ENCODE measurements around the gene LRMDA.

The LRMDA gene

DNA sequence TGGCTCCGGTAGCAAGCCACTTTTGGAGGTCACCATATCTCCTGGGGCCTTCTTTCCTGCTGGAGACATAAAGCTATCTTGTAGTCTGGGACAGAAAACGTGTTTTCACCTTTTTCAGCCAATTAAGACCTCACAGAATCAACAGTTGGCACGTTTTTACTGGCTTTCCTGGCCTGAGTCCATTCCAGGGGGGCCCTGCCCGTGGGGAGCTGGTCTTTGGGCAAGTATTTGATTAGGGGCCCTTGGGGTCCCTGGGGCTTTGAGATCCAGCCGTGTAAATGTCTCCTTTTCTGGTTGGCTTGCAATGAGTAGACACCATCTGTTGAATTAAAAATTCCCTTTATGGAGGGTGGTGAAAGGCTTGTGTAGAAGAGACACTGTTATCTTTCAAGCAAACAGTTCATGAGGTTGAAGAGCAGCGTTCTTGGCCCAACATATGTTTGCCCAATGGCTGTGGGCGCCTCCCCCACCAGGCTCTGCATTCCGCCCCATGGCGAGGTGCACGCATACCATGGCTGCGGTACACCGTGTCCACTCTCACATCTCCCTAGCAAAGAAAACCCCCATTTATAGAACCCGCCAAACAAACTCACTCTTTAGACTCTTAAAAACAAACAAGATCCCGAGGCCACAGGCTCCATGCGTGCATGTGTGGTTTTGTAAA lies 593.2 kb downstream of the LRMDA start:
- H3K4ac ChIP-seq (ENCODE audit: low read depth in 1 of 2, low read length in 2 of 2) = no peak overlapping the region
- no peaks in the 10 kb centered on the region for H3K36me3 ChIP-seq (ENCODE audit: control insufficient read depth in 1 of 2, insufficient read depth in 2 of 2, low read depth in 1 of 2, low read length in 2 of 2)
- H2BK120ac ChIP-seq (ENCODE audit: low read depth, low read length) = no peak overlapping the region
- no peak overlapping the region for H3K14ac ChIP-seq (ENCODE audit: low read length in 2 of 2)
- H3K23ac ChIP-seq (ENCODE audit: low read length in 2 of 2) = no peak overlapping the region
- H3K9me3 ChIP-seq (ENCODE audit: control insufficient read depth, low read length) = no peaks in the 10 kb centered on the region
- H3K9ac ChIP-seq (ENCODE audit: low read length) = no peak overlapping the region
- H2BK15ac ChIP-seq (ENCODE audit: low read depth, poor library complexity, severe bottlenecking) = no peak overlapping the region
- no peak for DNase-seq
- H2BK12ac ChIP-seq (ENCODE audit: low read length in 2 of 2) = no peak overlapping the region
- no peak overlapping the region for H3K27ac ChIP-seq (ENCODE audit: low read length, poor library complexity, severe bottlenecking)
- no peak overlapping the region for H3K18ac ChIP-seq (ENCODE audit: low read depth in 1 of 2, low read length in 2 of 2)
- no peak overlapping the region for H2BK5ac ChIP-seq (ENCODE audit: low read depth, low read length, poor library complexity, severe bottlenecking)
- H3K4me2 ChIP-seq (ENCODE audit: low read length, poor library complexity, severe bottlenecking) = no peak overlapping the region
- H3K4me3 ChIP-seq (ENCODE audit: insufficient read depth in 1 of 2, low read depth in 1 of 2, low read length in 2 of 2) = no peak overlapping the region
- peaks cover 0 to 30% of the 10 kb centered on the region in 2 experiments for H3K27me3 ChIP-seq (ENCODE audit: control insufficient read depth in 1 of 2, insufficient read depth in 1 of 2, low read length in 2 of 2)
- H4K8ac ChIP-seq (ENCODE audit: low read length) = no peak overlapping the region
- H4K91ac ChIP-seq (ENCODE audit: low read length) = no peak overlapping the region
- no peak overlapping the region for H2AFZ ChIP-seq (ENCODE audit: low read depth, low read length)
- no peaks in the 10 kb centered on the region for H3K4me1 ChIP-seq (ENCODE audit: control insufficient read depth, insufficient read depth, low read depth, low read length)
- H2AK5ac ChIP-seq (ENCODE audit: low read length, severe bottlenecking) = no peak overlapping the region
- WGBS = 83% methylated on average over 15 of the region's 15 CpGs
- H3K79me1 ChIP-seq (replicated peaks; ENCODE audit: low read length, poor library complexity, severe bottlenecking) = no peaks in the 10 kb centered on the region

DNA sequence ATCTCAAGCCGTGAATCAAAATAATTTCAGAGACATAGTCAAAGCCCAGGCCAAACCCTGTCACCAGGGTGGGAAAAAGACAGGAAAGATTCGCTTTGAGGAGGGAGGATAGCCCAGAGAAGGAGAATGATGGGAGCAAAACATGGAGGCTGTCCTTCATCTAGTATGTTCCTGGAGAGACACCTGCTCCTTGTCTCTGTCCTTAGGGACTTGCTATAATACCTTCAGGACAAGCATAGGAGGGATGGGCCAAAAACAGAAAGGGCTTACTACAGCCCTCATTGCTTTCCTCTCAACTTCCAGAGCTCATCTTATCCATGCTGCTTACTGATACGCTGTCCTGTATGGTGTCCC lies 593.7 kb downstream of the LRMDA start:
- no peaks in the 10 kb centered on the region for H3K79me1 ChIP-seq (replicated peaks; ENCODE audit: low read length, poor library complexity, severe bottlenecking)
- no peak overlapping the region for H4K91ac ChIP-seq (ENCODE audit: low read length)
- H3K14ac ChIP-seq (ENCODE audit: low read length in 2 of 2) = no peak overlapping the region
- no peaks in the 10 kb centered on the region for H3K9me3 ChIP-seq (ENCODE audit: control insufficient read depth, low read length)
- no peak overlapping the region for H4K8ac ChIP-seq (ENCODE audit: low read length)
- no peak overlapping the region for H3K27ac ChIP-seq (ENCODE audit: low read length, poor library complexity, severe bottlenecking)
- no peaks in the 10 kb centered on the region for H3K36me3 ChIP-seq (ENCODE audit: control insufficient read depth in 1 of 2, insufficient read depth in 2 of 2, low read depth in 1 of 2, low read length in 2 of 2)
- no peak overlapping the region for H3K4me3 ChIP-seq (ENCODE audit: insufficient read depth in 1 of 2, low read depth in 1 of 2, low read length in 2 of 2)
- H3K27me3 ChIP-seq (ENCODE audit: control insufficient read depth in 1 of 2, insufficient read depth in 1 of 2, low read length in 2 of 2) = peaks cover 0 to 27% of the 10 kb centered on the region in 2 experiments
- no peak overlapping the region for H2AFZ ChIP-seq (ENCODE audit: low read depth, low read length)
- no peak overlapping the region for H2BK15ac ChIP-seq (ENCODE audit: low read depth, poor library complexity, severe bottlenecking)
- no peak overlapping the region for H2BK120ac ChIP-seq (ENCODE audit: low read depth, low read length)
- no peak overlapping the region for H3K23ac ChIP-seq (ENCODE audit: low read length in 2 of 2)
- DNase-seq = no peak
- no peak overlapping the region for H3K4ac ChIP-seq (ENCODE audit: low read depth in 1 of 2, low read length in 2 of 2)
- H3K18ac ChIP-seq (ENCODE audit: low read depth in 1 of 2, low read length in 2 of 2) = no peak overlapping the region
- no peak overlapping the region for H2AK5ac ChIP-seq (ENCODE audit: low read length, severe bottlenecking)
- H2BK5ac ChIP-seq (ENCODE audit: low read depth, low read length, poor library complexity, severe bottlenecking) = no peak overlapping the region
- WGBS = 92% methylated on average over 3 of the region's 3 CpGs
- no peak overlapping the region for H2BK12ac ChIP-seq (ENCODE audit: low read length in 2 of 2)
- no peak overlapping the region for H3K9ac ChIP-seq (ENCODE audit: low read length)
- no peak overlapping the region for H3K4me2 ChIP-seq (ENCODE audit: low read length, poor library complexity, severe bottlenecking)
- no peaks in the 10 kb centered on the region for H3K4me1 ChIP-seq (ENCODE audit: control insufficient read depth, insufficient read depth, low read depth, low read length)

DNA sequence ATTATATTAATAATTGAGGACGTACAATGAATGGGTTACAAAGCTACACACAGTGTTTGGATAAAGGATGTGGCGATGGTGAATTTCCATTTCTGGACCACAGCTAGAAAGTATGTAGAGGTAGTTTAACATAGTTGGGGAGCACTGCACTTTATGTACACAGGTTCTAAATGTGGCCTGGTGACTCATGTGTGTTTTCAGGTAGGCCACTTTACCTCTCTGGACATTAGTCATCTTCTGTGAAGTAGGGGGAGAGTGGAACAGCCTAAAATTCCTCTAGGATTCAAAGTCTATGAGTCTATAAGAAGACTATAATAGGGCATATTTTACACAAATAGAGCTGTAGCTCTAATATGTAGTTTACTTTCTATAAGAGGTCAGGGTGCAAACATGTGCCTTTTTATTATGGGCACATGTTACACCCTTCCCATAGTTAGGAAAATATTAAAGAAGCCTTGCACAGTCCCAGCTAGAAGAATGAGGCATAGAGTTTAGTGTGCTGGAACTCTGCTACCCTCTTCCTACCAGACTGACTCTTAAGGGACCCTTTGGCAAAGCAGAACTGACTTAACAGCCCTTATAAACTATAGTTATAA lies 594.9 kb downstream of the LRMDA start:
- Histone ChIP-seq H3K14ac (ENCODE audit: low read length in 2 of 2) (no peak overlapping the region), H2AFZ (ENCODE audit: low read depth, low read length) (no peak overlapping the region), H2AK5ac (ENCODE audit: low read length, severe bottlenecking) (no peak overlapping the region), H4K91ac (ENCODE audit: low read length) (no peak overlapping the region), H3K36me3 (ENCODE audit: control insufficient read depth in 1 of 2, insufficient read depth in 2 of 2, low read depth in 1 of 2, low read length in 2 of 2) (no peaks in the 10 kb centered on the region), H3K4me3 (ENCODE audit: insufficient read depth in 1 of 2, low read depth in 1 of 2, low read length in 2 of 2) (no peak overlapping the region), H3K27me3 (ENCODE audit: control insufficient read depth in 1 of 2, insufficient read depth in 1 of 2, low read length in 2 of 2) (peaks cover 0 to 29% of the 10 kb centered on the region in 2 experiments), H2BK12ac (ENCODE audit: low read length in 2 of 2) (no peak overlapping the region), H3K4me2 (ENCODE audit: low read length, poor library complexity, severe bottlenecking) (no peak overlapping the region), H3K9ac (ENCODE audit: low read length) (no peak overlapping the region), H3K27ac (ENCODE audit: low read length, poor library complexity, severe bottlenecking) (no peak overlapping the region), H2BK120ac (ENCODE audit: low read depth, low read length) (no peak overlapping the region), H3K18ac (ENCODE audit: low read depth in 1 of 2, low read length in 2 of 2) (no peak overlapping the region), H3K23ac (ENCODE audit: low read length in 2 of 2) (no peak overlapping the region), H4K8ac (ENCODE audit: low read length) (no peak overlapping the region), H2BK5ac (ENCODE audit: low read depth, low read length, poor library complexity, severe bottlenecking) (no peak overlapping the region), H2BK15ac (ENCODE audit: low read depth, poor library complexity, severe bottlenecking) (no peak overlapping the region), H3K79me1 (replicated peaks; ENCODE audit: low read length, poor library complexity, severe bottlenecking) (no peaks in the 10 kb centered on the region), H3K9me3 (ENCODE audit: control insufficient read depth, low read length) (no peaks in the 10 kb centered on the region), H3K4me1 (ENCODE audit: control insufficient read depth, insufficient read depth, low read depth, low read length) (no peaks in the 10 kb centered on the region), H3K4ac (ENCODE audit: low read depth in 1 of 2, low read length in 2 of 2) (no peak overlapping the region)
- 95% methylated on average over 2 of the region's 2 CpGs for WGBS
- no peak for DNase-seq

DNA sequence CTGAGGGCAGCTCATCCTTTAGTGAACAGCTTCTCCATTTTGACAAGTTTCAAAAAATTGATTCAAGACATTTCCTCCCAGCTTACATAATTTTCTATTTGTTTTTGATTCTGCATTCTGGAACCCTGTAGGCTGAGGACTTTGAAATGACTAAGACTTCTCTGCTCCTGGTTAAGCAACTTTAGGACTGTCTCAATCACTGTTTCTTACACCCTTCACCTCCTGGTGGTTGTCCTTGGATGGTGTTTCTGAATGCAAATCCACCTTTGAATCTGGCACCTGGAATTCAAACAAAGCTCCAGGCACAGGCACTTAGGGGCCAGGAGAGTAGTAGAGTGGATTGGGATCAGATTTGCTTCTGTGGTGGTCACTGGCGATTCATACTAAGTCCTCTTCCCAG lies 595.5 kb downstream of the LRMDA start:
- no peak overlapping the region for H3K27ac ChIP-seq (ENCODE audit: low read length, poor library complexity, severe bottlenecking)
- no peak overlapping the region for H3K23ac ChIP-seq (ENCODE audit: low read length in 2 of 2)
- H3K4me3 ChIP-seq (ENCODE audit: insufficient read depth in 1 of 2, low read depth in 1 of 2, low read length in 2 of 2) = no peak overlapping the region
- no peaks in the 10 kb centered on the region for H3K4me1 ChIP-seq (ENCODE audit: control insufficient read depth, insufficient read depth, low read depth, low read length)
- H2AK5ac ChIP-seq (ENCODE audit: low read length, severe bottlenecking) = no peak overlapping the region
- WGBS = no CpG with 5 or more reads among the region's 1 CpG
- no peaks in the 10 kb centered on the region for H3K36me3 ChIP-seq (ENCODE audit: control insufficient read depth in 1 of 2, insufficient read depth in 2 of 2, low read depth in 1 of 2, low read length in 2 of 2)
- no peaks in the 10 kb centered on the region for H3K79me1 ChIP-seq (replicated peaks; ENCODE audit: low read length, poor library complexity, severe bottlenecking)
- no peak overlapping the region for H2BK120ac ChIP-seq (ENCODE audit: low read depth, low read length)
- H3K27me3 ChIP-seq (ENCODE audit: control insufficient read depth in 1 of 2, insufficient read depth in 1 of 2, low read length in 2 of 2) = peaks cover 0 to 32% of the 10 kb centered on the region in 2 experiments
- no peaks in the 10 kb centered on the region for H3K9me3 ChIP-seq (ENCODE audit: control insufficient read depth, low read length)
- no peak for DNase-seq
- H2BK15ac ChIP-seq (ENCODE audit: low read depth, poor library complexity, severe bottlenecking) = no peak overlapping the region
- no peak overlapping the region for H3K18ac ChIP-seq (ENCODE audit: low read depth in 1 of 2, low read length in 2 of 2)
- H4K8ac ChIP-seq (ENCODE audit: low read length) = no peak overlapping the region
- H2AFZ ChIP-seq (ENCODE audit: low read depth, low read length) = no peak overlapping the region
- H3K4me2 ChIP-seq (ENCODE audit: low read length, poor library complexity, severe bottlenecking) = no peak overlapping the region
- no peak overlapping the region for H4K91ac ChIP-seq (ENCODE audit: low read length)
- H3K9ac ChIP-seq (ENCODE audit: low read length) = no peak overlapping the region
- H3K4ac ChIP-seq (ENCODE audit: low read depth in 1 of 2, low read length in 2 of 2) = no peak overlapping the region
- no peak overlapping the region for H3K14ac ChIP-seq (ENCODE audit: low read length in 2 of 2)
- no peak overlapping the region for H2BK5ac ChIP-seq (ENCODE audit: low read depth, low read length, poor library complexity, severe bottlenecking)
- no peak overlapping the region for H2BK12ac ChIP-seq (ENCODE audit: low read length in 2 of 2)

All from mesenchymal stem cell (in vitro differentiated cells and primary cell).